NCI-H748 treated with DMSO at 0.1 percent for 48 hours (cell line): ENCODE data around the gene GTSE1.
A peak's percentile ranks its signal among the peaks of the same experiment; 100 is the strongest.

Experiments
- DNase-seq: peaks from one replicate; lab custom pipeline; 2025; lab: John Stamatoyannopoulos, UW

The GTSE1 gene

DNA sequence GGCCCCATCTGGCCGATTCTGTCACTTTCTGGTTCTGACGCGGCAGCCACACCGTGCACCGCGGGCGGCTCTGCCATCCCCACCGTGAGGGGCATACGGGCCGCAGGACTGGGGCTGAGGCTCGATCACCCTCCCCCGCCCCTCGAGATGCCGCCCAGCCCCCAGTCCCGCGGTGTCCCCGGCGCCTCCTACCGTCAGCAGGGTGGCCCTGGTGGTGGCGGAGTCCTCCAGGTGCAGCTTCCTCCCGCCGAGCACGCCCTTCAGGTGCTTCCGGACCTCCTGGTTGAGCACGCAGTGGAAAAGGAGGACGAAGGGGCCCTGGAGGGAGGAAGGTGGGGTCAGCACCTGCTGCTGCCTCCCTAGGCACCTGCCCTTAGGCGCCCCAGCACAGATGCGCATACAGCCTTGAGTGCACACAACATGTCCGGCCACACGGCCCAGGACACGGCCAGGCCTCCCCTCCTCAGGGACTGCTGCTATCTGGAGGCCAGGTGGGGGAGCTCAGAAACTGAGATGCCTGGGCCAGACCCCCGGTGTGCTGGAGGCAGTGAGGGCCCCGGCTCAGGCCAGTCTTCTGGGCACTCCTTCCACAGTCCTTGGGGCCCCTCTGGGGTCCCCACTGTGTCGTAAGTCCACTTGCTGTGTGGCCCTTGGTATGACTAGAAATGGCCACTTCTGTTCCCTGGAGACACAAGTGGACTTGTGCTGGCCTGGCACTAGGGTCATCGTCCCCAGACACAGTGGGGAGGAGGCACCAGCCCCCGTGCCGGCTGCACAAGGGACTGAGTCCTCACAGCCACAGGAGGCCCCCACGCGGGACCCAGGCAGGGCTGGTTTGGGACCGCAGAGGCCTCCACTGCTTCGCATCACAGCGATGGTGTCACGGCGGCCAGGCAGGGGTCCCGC, 70.4 kb downstream of the GTSE1 start:
- DNase-seq, result no peak

DNA sequence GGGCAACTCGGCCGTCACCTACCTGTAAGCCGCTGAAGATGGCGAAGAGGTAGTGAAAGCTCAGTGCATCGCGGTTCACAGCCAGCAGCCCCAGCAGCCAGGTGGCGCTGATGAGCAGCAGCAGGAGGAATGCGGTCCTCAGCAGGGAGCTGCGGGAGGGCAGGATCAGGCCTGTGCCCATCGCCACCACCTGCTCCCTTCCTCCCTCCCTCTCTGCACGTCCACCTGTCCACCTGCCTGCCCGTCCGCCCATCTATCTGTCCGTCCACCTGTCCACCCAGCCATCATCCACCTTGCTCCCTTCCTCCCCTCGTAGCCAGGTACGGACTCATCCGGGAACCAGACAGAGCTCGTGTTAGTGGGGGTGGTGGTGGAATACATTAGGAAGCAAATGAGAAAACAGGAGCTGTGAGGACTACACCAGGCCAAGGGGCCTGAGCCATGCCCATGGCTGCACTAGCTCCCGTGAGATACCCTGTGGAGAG, 71.1 kb downstream of the GTSE1 start:
- peak; percentile 24 for DNase-seq

DNA sequence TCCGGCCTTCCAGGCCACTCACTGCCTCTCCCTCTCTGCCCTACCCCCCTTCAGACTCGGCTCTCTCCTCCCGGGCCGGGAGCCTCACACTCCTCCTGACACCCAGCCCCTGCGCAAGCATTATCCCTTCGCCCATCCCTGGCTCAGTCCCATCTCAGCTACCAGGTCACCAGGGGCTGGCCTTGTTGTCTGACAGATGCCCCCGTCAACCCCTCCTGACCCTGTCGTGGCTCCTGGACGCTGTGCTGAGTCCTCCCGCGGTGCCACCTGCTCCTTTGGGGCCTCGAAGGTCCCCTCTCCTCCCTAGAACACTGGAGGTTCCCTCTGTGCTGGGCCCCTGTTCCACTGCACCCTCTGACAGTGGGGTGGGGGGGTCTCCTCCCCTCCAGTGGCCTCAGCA, 71.8 kb downstream of the GTSE1 start:
- no peak for DNase-seq

GRCh38 chr22:46368871-46369715, 72.4 kb downstream of the GTSE1 start:
- DNase-seq, result no peak

- DNase-seq, result no peak
Observed at GRCh38 chr22:46369716-46370583, 73.3 kb downstream of the GTSE1 start.

DNA sequence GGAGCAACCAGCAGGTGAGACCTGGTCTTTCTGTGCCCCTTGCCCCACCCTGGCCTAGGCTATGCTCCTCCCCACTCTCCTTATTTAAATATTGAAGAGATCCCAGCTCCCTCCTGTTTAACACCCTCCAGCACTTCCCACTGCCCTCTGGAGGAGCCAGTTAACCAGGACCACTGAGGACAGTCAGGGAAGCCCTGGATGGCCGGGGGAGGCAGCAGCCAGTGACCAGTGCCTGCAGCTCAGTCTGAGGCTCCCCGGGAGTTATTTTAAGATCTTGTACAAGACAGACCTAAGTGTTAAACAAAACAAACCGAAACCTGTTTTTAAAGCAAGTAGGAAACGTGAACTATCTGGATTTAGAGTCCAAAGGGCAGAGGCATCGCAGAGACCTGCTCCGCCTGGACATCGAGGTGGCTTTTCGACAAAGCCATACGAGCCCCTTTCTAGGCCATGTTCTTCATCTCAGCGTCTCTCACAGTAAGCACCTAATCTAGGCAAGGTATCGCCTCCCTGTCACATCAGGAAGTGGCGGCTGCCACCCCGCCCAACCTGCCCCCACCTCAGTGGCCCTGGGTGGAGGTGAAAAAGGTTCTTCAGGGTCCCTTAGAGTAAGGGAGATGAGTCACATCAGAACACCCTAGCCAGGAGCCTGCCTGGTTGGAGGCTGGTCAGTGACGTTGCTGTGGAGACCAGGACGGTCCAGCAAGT, 74.1 kb downstream of the GTSE1 start:
- no peak for DNase-seq

DNA sequence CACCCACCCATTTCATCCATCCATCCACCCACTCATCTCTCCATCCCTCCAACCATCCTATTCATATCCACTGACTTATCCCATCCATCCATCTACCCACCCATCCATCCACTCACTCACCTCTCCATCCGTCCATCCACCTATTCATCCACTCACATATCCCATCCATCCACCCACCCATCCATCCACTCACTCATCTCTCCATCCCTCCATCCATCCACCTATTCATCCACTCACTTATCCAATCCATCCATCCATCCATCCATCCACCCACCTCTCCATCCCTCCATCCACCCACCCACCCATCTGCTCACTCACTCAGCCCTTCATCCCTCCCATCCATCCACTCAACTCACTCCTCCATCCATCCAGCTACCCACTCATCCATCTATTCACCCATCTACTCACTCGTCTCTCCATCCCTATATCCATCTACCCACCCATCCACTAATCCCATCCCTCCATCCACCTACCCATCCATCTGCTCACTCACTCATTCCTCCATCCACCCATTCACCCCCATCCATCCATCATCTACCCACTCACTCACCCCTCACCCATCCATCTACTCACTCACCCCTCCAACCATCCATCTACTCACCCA, 75.1 kb downstream of the GTSE1 start:
- no peak for DNase-seq

DNA sequence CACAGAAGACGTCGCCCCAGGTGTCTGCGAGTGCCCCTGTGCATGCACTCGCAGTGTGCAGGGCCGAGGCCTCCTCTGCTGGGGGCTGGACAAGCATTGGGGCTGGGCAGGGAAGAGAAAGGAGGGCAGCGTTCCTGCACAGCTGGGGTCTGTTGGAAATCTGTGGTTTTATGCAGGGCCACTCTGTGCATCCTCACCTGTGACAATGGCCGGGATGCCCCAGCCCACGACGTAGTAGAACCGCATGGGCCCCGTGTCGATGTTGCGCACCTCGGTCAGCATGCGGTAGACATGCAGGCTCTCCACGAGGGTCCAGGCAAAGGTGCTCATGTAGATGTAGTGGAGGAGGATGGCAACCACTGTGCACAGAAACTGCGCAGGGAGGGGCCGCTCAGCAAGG, 76.0 kb downstream of the GTSE1 start:
- DNase-seq, result no peak

DNA sequence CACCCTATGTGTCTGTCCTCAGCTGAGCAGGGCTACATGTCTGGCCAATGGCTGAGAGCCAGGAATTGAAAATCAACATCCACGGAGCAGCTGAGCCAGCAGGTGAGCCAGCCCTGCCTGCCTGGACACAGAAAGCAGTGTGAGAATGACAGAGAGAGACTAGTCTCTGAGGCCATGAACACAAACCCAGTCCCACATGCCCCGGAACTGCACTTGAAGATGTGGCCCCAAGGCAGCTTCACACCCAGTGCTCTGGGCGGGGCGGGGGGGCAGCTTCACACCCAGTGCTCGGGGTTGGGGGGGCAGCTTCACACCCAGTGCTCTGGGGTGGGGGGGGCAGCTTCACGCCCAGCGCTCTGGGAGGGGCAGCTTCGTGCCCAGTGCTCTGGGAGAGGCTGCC, 76.5 kb downstream of the GTSE1 start:
- no peak for DNase-seq

DNA sequence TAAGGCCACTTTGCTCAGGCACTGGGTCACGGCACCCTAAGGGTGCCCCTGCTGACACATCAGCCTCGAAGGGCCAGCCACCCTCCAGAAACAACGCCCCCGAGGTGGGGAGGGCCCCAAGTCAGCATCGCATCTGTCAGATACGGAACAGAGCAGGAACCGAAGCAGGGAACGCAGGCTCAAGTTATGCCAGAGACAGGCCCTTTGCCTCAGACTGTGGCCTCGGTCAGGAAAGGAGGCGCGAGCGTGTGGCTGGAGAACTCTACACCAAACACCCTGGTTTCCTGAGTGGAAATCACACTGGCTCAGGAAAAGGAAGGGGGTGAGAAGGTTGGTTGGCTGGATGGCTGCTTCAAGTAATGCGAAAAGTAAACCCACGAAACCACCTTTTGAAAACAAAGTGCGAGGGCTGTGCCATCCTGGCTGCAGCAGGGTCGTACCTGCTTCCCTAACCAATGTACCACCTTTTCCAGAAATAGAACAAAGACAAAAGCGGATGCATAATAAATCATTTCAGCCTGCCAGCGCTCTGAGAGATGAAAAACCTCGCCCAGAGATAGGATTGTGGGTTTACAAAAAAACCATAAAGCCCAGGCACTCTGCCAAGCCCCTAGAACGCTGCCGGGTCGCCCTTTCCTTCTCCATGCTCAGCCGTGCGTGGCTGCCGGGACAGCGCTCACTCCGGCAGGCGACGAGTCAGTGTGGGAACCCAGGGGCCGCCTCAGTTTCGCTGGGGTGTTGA, 77.4 kb downstream of the GTSE1 start:
- no peak for DNase-seq

GRCh38 chr22:46374663-46375474, 78.2 kb downstream of the GTSE1 start:
- DNase-seq, result no peak

DNA sequence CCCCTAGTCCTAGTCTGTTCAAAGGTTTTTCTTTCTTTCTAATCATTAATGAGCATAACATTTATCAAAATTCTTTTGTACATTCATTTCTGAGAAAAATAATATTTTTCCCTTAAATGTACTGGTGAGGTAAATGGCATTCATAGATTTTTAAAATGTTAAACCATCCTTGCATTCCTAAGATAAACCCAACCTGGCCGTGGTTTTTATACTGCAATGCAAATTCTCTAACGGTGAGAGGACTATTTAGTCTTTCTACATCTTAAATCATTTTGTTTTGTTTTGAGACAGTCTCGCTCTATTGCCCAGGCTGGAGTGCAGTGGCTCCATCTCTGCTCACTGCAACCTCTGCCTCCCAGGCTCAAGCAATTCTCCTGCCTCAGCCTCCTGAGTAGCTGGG, 79.4 kb downstream of the GTSE1 start:
- DNase-seq, result no peak

DNA sequence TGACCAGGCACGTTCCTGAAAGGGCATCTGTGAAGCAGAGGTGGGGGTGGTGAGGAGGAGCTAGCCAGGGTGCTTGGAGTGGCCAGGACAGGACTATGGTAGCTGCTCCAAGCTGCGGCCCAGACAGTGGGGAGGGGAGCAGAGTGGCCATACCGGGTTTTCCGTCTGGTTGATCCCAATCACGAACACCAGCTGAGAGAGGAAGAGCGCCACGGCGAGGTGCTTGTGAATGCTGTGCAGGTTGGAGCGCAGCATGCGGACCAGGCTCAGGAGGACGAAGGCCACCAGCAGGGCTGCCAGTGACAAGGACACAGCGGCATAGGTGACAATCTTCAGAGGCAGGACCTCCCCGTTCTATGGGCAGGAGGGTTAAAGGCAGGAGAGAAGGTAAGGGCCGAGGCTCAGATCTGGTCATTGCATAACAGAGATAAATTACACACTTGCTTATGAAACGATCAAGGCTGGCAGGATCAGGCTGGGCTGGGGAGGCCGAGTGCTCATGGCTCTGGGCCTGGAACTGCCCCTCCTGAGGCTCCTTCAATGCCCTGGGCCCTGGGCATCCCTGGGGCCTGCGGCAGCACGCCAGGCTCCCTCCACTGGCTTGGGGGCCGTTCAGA, 80.3 kb downstream of the GTSE1 start:
- no peak for DNase-seq

DNA sequence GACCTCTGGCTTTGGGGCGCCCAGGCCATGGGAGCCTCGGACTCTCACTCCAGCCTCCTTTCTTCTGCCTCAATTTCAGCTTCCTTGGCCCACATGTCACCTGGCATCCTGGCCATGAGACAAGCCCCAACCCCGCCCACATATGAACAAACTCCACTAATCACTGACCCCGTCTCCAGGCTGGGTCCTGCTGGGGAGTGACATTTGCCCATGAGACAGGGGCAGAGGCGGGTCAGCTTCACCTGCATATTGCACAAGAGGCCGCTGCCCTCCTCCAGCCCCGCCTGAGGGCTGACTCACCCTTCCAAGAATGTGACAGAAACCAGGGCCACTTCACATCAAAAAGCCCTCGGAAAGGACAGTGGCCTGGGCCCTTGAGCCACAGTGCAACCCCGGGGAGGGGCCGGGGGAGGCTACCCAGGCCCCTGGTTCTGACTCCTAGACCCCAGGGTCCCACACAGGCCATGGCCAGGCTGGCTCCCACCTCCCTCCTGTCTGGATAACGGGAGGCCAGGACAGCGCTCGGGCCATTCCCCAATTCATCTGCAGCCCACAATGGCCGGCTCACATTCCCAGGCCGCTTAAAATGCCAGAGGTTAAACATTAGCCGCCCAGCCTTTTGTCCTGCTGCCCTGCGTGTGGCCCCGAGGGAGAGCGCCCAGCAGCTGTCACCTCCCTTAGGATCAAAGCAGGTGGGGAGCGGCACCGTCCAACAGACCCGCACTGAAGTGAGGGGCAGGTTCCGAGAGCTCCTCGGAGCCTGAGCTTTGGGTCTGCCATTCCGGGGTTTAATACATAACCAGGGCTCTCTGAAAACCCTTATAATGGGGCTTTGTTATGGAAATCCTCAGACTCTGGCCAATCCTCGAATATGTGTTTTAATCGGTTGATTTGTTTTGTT, 81.1 kb downstream of the GTSE1 start:
- DNase-seq, result no peak

DNA sequence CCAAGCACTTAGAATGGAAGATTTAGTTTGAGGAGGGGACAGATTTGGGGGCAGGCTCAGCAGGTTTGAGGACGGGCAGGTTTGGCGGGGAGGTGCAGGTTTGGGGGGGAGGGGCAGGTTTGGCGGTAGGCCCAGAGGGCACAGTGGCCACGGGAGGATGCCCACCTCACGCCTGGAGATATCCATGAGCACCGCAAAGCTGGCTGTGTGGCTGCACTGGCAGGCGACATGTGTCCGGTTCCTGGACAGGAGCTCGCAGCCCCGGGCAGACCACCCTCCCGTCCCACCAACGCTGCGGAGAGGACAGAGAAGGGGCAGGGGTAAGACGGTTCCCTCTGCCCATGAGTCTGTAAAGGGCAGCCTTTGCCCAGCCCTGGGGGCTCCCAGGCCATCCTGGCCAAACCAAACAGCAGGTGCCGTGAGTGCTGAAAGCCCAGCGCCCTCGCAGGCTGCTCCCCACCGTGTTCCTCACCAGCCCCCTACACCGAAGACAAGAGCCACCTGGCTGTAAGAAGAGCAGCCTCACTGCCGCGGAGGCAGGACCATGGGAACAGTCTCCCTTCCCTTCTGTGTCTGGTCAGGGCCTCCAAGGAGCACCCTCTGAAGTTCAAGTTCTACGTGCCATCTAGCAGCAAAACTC, 81.9 kb downstream of the GTSE1 start:
- DNase-seq, result no peak

- DNase-seq, result no peak
Observed at GRCh38 chr22:46379066-46379930, 82.6 kb downstream of the GTSE1 start.
